Activated naive CD4-positive, alpha-beta T cell treated with anti-CD3 and anti-CD28 coated beads, Interleukin-2, amount 50 U/mL, for 72 hours (primary cell): ENCODE measurements around the gene TMEM86B. TPM values are rescaled to one million over a fixed set of nuclear protein-coding genes. Genes with fewer than 3 reads are reported as not detected.

Source experiments
- ATAC-seq, 2 donors: fragments of 150-1000 bp; cut with Tn5 transposase; 2 replicates each; pipeline ENCODE4 v1.10.0; 2021; ENCODE audit warnings: mild to moderate bottlenecking in 2 of 2, moderate library complexity in 2 of 2
- DNase-seq, 2 donors: peaks; one replicate each; pipeline ENCODE4 v3.0.0; 2021 to 2022; ENCODE audit warnings: low spot score in 2 of 2
- H3K27ac Mint-ChIP-seq, 2 donors: one replicate each; pipeline ENCODE4 v1.8.0; 2022; ENCODE audit warnings: mild to moderate bottlenecking in 2 of 2, mixed read lengths in 2 of 2
- H3K36me3 Mint-ChIP-seq, 2 donors: one replicate each; pipeline ENCODE4 v1.8.0; 2022; ENCODE audit warnings: mixed read lengths in 2 of 2
- H3K9me3 Mint-ChIP-seq, 2 donors: one replicate each; pipeline ENCODE4 v1.8.0; 2022; ENCODE audit warnings: mixed read lengths in 2 of 2
- total RNA-seq, 2 donors: library from RNA; stranded (reverse); gene quantifications; one replicate each; pipeline ENCODE4 v1.2.3, GENCODE V29; 2022

TMEM86B gene
- total RNA-seq, 2 donors from 2014 or later, result 7.7 to 8.1 TPM

GRCh38 chr19:55259540-55260210, 31.1 kb upstream of the TMEM86B start:
- DNase-seq, result no peak
- no peaks in the 10 kb centered on the region for H3K9me3 Mint-ChIP-seq
- no peak for ATAC-seq

DNA sequence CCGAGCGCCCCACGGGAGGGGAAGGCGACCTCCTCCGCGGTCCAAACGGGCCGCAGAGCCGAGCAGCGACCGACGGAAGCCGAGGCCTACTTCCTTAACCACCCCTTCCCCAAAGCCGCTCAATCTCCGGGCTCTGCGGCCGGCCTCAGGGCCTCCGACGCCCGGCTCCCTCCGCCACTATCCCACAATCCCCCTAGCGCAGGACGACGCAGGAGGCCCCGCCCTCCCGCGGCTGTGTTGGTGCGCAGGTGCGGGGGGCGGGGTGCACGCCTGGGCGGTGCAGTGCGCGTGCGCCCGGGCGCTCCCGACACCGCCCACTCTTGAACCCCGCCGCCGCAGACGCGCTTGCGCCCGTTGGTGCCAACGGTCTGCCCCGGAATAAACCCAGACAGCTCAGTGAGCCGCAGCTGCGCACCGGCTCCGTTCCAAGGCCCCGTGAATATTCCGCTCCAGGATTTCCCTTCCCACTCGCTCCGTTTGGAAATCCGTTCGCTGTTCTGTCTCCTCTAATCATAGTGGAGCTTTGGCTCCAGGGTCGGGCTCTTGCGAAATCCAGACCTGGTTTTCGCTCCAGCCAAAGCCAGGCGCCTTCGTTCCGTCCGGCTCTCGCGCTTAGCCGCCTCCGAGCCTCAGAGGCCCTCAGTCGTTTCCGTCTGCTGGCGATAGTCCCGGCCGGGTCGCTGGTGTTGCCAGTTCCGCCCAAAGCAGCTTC, 30.4 kb upstream of the TMEM86B start, which contains the start of gene PPP6R1:
PPP6R1 (minus strand) TSS at position 190 of the 712 bp plus-strand sequence. CDS start 11,914 bp downstream, outside the sequence.
- peak; percentile 75 to 83 for ATAC-seq
- Mint-ChIP-seq H3K36me3 (peaks cover 43 to 48% of the 10 kb centered on the region in 2 donors), H3K27ac (peak within 1 kb of the TSS; percentile 97), H3K9me3 (no peaks in the 10 kb centered on the region)
- peak; percentile 95 to 98 for DNase-seq

More at GRCh38 chr19:55259540-55260210, 31.1 kb upstream of the TMEM86B start:
- Mint-ChIP-seq H3K27ac (peak overlapping the region; percentile 91 to 97), H3K36me3 (peaks cover 39 to 41% of the 10 kb centered on the region in 2 donors)

DNA sequence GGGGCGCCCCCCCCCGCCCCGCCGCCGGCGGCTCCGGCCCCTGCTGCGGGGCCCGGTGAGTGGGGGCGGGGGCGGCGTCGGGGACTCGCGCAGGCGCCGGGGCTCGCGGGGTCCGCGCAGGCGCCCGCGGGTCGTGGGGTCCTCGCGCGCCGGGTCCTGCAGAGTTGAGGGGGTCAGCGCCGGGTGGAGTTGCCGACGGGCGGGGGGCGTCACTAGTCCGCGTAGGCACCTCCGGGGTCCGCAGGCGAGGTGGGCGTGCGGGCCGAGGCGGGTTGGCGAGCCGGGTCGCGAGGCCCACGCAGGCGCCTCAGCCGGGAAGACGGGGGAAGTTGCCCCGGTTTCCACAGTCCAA, 29.9 kb upstream of the TMEM86B start:
- ATAC-seq (peak in 1 of 2 donors; percentile 19), DNase-seq (peak in 1 of 2 donors; percentile 46)
- Mint-ChIP-seq H3K27ac (peak overlapping the region in 1 of 2 donors; percentile 97), H3K9me3 (no peaks in the 10 kb centered on the region), H3K36me3 (peaks cover 43 to 53% of the 10 kb centered on the region in 2 donors)

- peak in 1 of 2 donors; percentile 25 for DNase-seq
These were observed 29.2 kb upstream of the TMEM86B start for GRCh38 chr19:55257461-55258420.

GRCh38 chr19:55256562-55257460, 28.2 kb upstream of the TMEM86B start:
- H3K9me3 Mint-ChIP-seq, result no peaks in the 10 kb centered on the region
- H3K36me3 Mint-ChIP-seq, result peaks cover 43 to 54% of the 10 kb centered on the region in 2 donors
- ATAC-seq (no peak), DNase-seq (no peak)
- H3K27ac Mint-ChIP-seq, result peak overlapping the region; percentile 97

More at GRCh38 chr19:55257461-55258420, 29.2 kb upstream of the TMEM86B start:
- H3K36me3 Mint-ChIP-seq, result peaks cover 43 to 57% of the 10 kb centered on the region in 2 donors
- ATAC-seq, result no peak
- H3K9me3 Mint-ChIP-seq, result no peaks in the 10 kb centered on the region
- H3K27ac Mint-ChIP-seq, result peak overlapping the region; percentile 97

DNA sequence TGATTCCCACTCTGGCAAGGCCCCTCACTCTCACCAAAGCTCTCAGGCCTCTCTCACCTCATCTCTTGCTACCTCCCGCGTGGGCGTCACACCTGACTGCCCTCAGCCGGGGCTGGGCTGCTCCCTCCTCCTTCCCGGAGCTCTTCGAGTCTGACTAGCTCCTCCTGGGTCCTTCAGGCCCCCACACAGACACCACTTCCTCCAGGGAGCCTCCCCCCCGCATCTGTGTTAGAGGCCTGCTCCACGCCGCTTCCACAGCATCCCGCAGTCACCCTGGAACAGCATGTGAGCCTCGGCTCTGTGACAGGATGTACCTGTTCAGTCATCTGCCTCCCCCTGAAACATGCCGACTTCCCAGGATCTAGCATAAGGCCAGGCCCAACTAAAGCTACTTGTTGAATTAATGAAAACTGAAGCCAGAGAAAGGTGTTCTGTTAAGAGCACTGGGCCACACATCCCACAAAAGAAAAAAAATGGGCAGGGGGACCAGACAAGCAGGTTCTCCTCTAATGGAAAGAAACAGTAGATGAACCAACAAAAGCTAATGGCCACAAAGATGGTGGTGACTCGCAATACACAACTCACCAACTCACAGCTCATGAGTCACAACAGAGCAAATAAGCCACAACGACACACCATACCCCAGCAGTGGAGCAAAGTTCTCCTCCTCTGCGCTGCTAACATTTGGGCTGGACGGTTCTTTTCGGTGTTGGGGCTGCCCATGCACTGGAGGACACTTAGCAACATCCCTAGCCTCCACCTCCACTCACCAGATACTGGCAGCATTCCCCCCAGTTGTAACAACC, 27.3 kb upstream of the TMEM86B start:
- Mint-ChIP-seq H3K36me3 (peaks cover 48 to 61% of the 10 kb centered on the region in 2 donors), H3K9me3 (no peaks in the 10 kb centered on the region), H3K27ac (peak overlapping the region; percentile 97)
- peak; percentile 51 to 71 for DNase-seq
- ATAC-seq, result peak; percentile 14 to 44

GRCh38 chr19:55254625-55254977, 26.0 kb upstream of the TMEM86B start:
- peak overlapping the region; percentile 97 for H3K27ac Mint-ChIP-seq
- ATAC-seq (no peak), DNase-seq (no peak)
- peaks cover 49 to 64% of the 10 kb centered on the region in 2 donors for H3K36me3 Mint-ChIP-seq
- no peaks in the 10 kb centered on the region for H3K9me3 Mint-ChIP-seq

GRCh38 chr19:55253842-55254624, 25.5 kb upstream of the TMEM86B start:
- Mint-ChIP-seq H3K36me3 (peaks cover 43 to 64% of the 10 kb centered on the region in 2 donors), H3K27ac (peak overlapping the region; percentile 97), H3K9me3 (no peaks in the 10 kb centered on the region)
- ATAC-seq (peak; percentile 28 to 37), DNase-seq (peak; percentile 55 to 74)

DNA sequence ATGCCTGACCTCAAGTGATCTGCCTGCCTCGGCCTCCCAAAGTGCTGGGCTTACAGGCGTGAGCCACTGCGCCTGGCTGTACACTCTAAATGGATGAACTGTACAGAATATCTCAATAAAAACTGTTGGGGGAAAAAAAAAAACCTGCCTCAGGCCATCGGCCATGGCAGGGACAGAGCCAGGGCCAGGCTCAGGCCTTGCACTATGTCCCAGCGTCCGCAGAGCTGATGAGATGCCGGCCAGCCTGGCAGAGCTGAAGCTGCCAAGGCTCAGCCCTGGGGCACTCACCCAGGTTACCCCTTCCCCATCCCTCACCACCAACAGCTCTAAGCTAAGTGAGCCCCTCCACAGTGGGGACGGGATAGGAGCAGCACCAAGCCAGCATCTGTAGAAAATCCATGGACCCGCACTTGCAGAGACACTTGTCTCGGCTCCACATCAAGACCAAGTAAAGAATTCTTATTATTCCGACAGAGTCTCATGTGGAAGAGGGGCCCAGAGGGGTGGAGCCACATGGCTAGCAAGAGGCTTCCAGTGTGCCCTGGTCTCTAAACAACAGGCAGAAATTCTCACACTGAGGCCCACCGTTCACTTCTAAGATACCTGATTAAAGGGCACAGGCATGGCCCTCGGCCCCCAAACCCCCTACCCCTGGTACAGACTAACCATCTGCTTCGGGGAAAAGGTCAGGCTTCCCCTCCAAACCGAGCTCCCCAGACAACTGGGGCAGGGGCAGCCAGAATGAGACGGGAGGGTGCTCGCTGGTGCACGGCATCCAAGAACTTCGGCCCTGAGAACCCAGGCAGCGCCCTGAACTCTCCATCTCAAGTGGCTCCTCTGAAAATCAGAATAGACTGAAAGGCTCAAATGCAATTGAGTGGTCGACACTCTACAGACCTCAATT, 24.4 kb upstream of the TMEM86B start:
- Mint-ChIP-seq H3K27ac (peak overlapping the region; percentile 97), H3K36me3 (peaks cover 40 to 62% of the 10 kb centered on the region in 2 donors), H3K9me3 (no peaks in the 10 kb centered on the region)
- DNase-seq (no peak), ATAC-seq (no peak)

DNA sequence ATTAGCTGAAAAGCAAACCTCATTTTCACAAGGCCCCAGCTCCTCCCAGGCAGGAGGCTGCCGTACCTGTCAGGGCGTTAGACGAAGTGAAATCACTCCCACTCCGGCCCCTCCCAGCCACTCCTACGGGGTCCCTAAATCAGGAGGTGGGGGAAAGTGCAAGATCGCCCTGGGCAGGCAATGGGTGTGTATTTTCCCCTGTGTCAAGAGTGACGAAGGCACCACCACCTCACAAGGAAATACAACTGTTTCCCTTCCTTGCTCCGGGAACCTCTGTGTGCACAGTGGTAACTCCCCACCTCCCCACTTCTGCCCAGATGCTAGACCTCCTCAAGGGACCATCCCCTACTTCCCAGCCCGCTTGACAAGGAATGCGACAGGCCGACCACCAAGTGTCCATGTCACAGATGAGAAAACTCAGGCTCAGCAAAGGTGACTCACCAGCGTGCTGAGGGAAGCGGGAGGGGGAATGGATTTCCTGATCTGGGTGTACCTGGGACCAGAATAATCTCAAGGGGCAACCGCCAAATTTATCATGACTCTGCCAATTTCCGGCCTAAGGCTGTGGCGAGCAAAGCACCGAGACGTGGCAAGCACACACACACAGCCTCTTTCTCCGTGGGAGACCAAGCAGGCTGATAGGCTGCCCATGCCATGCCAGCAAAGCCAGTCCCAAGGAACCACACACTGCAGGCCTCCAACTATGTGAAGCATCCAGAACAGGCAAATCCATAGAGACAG, 22.9 kb upstream of the TMEM86B start:
- DNase-seq (peak; percentile 34 to 82), ATAC-seq (peak in 1 of 2 donors; percentile 52)
- Mint-ChIP-seq H3K27ac (peak overlapping the region; percentile 97 to 99), H3K36me3 (peaks cover 28 to 47% of the 10 kb centered on the region in 2 donors), H3K9me3 (no peaks in the 10 kb centered on the region)

DNA sequence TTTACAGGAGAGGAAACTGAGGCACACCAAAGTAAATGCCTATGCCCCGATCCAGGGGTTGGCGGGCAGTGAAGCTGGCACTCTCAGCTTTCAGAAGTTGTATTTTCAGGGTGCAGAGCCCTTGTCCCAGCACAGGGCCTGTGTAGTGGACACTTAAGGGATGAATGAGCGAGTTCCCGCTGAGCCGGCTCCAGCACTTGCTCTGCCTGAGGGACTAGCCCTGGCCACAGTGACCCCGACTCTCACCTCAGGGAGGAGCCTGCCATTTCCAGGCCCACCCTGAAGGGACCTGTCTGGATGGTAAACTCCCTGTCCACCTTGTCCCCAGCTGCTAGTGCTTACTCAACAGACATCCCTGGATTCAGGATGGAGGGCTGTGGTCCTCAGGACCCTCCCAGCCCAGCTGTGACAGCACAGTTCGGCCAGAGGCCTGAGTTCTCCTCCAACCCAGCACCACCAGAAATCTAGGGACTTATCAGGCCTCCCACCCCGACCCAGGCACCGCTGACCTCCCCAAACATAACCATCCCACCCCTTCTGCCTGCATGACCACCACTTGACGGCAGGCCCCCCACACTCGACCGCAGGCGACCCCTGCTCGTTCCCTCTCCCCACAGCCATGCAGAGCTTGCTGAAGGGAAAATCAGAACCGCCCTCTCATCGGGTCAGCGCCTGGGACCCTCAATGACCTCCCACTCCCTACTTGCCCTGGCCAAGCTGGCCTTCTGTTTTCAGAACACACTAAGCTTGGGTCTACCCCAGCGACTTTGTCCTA, 21.9 kb upstream of the TMEM86B start:
- no peaks in the 10 kb centered on the region for H3K9me3 Mint-ChIP-seq
- no peak for ATAC-seq
- H3K27ac Mint-ChIP-seq, result peak overlapping the region; percentile 97 to 99
- H3K36me3 Mint-ChIP-seq, result peaks cover 17 to 36% of the 10 kb centered on the region in 2 donors
- no peak for DNase-seq

DNA sequence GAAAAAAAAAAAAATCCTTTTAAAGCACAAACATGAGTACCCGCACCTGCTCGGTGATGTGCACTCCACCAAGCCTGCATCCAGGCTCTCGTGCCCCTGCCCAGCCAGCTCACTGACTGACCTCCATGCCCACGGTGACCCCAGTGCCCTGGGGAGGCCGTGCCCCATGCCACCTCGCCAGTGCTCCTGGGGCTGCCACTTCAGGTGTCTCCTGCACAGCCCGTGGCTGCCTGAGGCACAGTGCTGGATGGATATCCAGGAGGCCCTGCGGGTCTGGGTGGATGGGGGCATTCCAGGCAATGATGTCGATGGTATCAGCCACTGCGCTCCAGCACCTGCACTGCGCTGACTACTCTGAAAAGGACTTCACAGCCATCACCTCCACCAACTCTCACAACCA, 21.3 kb upstream of the TMEM86B start:
- ATAC-seq, result no peak
- DNase-seq, result no peak
- H3K36me3 Mint-ChIP-seq, result peaks cover 11 to 30% of the 10 kb centered on the region in 2 donors
- H3K27ac Mint-ChIP-seq, result no peak overlapping the region
- no peaks in the 10 kb centered on the region for H3K9me3 Mint-ChIP-seq
